ENCODE measurements around the gene SPIRE2.
"Not testable (repeated sequence)": the region's sequence is repeated elsewhere in the genome, so short reads cannot be mapped to it uniquely, and the experiment has no call there.

Gene SPIRE2

GRCh38 chr16:89863741-89864526, 35.7 kb downstream of the SPIRE2 start:
- in situ Hi-C loops (cut with MboI; ENCODE audit: low sequenced_read_pairs): no loop called here

GRCh38 chr16:89864527-89864820, 36.2 kb downstream of the SPIRE2 start:
- in situ Hi-C loops (cut with MboI; ENCODE audit: low sequenced_read_pairs): no loop called here

GRCh38 chr16:89867918-89868317, 39.6 kb downstream of the SPIRE2 start:
- in situ Hi-C loops (cut with MboI; ENCODE audit: low sequenced_read_pairs): no loop called here

- in situ Hi-C loops (cut with MboI; ENCODE audit: low sequenced_read_pairs): no loop called here
Measured at GRCh38 chr16:89869911-89870310, 41.6 kb downstream of the SPIRE2 start.

- in situ Hi-C loops (cut with MboI; ENCODE audit: low sequenced_read_pairs): no loop called here
Measured at GRCh38 chr16:89870440-89870839, 42.2 kb downstream of the SPIRE2 start.

- in situ Hi-C loops (cut with MboI; ENCODE audit: low sequenced_read_pairs): no loop called here
Measured at GRCh38 chr16:89871895-89872294, 43.6 kb downstream of the SPIRE2 start.

GRCh38 chr16:89873109-89873971, 45.1 kb downstream of the SPIRE2 start, which contains the start of gene TCF25:
TSS of gene TCF25 (plus strand) at chr16:89873592. CDS start at chr16:89873668, 76 bp downstream.
- in situ Hi-C loops (cut with MboI; ENCODE audit: low sequenced_read_pairs): no loop called here

- in situ Hi-C loops (cut with MboI; ENCODE audit: low sequenced_read_pairs): no loop called here
Measured at GRCh38 chr16:89873972-89874689, 45.9 kb downstream of the SPIRE2 start.

GRCh38 chr16:89879123-89879522, 50.8 kb downstream of the SPIRE2 start:
- in situ Hi-C loops (cut with MboI; ENCODE audit: low sequenced_read_pairs): not testable (repeated sequence)

GRCh38 chr16:89880477-89881367, 52.4 kb downstream of the SPIRE2 start:
- in situ Hi-C loops (cut with MboI; ENCODE audit: low sequenced_read_pairs): no loop called here

GRCh38 chr16:89881368-89881730, 53.1 kb downstream of the SPIRE2 start:
- in situ Hi-C loops (cut with MboI; ENCODE audit: low sequenced_read_pairs): no loop called here

GRCh38 chr16:89883346-89884040, 55.2 kb downstream of the SPIRE2 start:
- in situ Hi-C loops (cut with MboI; ENCODE audit: low sequenced_read_pairs): no loop called here

- in situ Hi-C loops (cut with MboI; ENCODE audit: low sequenced_read_pairs): no loop called here
Measured at GRCh38 chr16:89884041-89884421, 55.8 kb downstream of the SPIRE2 start.

GRCh38 chr16:89887243-89887642, 59.0 kb downstream of the SPIRE2 start:
- in situ Hi-C loops (cut with MboI; ENCODE audit: low sequenced_read_pairs): no loop called here

- in situ Hi-C loops (cut with MboI; ENCODE audit: low sequenced_read_pairs): no loop called here
Measured at GRCh38 chr16:89890200-89890599, 61.9 kb downstream of the SPIRE2 start.

- in situ Hi-C loops (cut with MboI; ENCODE audit: low sequenced_read_pairs): no loop called here
Measured at GRCh38 chr16:89890886-89891657, 62.8 kb downstream of the SPIRE2 start.

- in situ Hi-C loops (cut with MboI; ENCODE audit: low sequenced_read_pairs): no loop called here
Measured at GRCh38 chr16:89892055-89892630, 63.9 kb downstream of the SPIRE2 start.

GRCh38 chr16:89892635-89893034, 64.4 kb downstream of the SPIRE2 start:
- in situ Hi-C loops (cut with MboI; ENCODE audit: low sequenced_read_pairs): no loop called here
